GM12878 (cell line): ENCODE results near the gene P2RY10. TPM values are rescaled to one million over a fixed set of nuclear protein-coding genes. Genes with fewer than 3 reads are reported as not detected.

Source experiments
- ATAC-seq: fragments of 200-7000 bp; cut with Tn5 transposase; 3 replicates; pipeline ENCODE4 v1.9.1; 2020; ENCODE audit warnings: mild to moderate bottlenecking, moderate library complexity
- BruUV-seq: library from RNA; stranded (reverse); fragments of 400-500 nt; replicated peaks from 2 replicates; lab custom pipeline; 2021; lab: Mats Ljungman, UMichigan
- CTCF ChIA-PET: fragments of 300-600 bp; sonication (Branson Sonifier 250); formaldehyde crosslinking; extraction: SDS; loops from one replicate; lab custom pipeline; 2021; ENCODE audit warnings: inconsistent platforms; lab: Yijun Ruan, JAX
- POLR2A ChIA-PET: fragments of 350-600 bp; formaldehyde crosslinking; extraction: SDS; loops from one replicate; lab custom pipeline; 2021; ENCODE audit warnings: inconsistent platforms; lab: Charles Lee
- RAD21 ChIA-PET: fragments of 300-600 bp; sonication (Branson Sonifier 250); formaldehyde crosslinking; loops from one replicate; lab custom pipeline; 2023; ENCODE audit warnings: antibody characterized with exemption; ENCODE audit not compliant: unreplicated experiment; lab: Charles Lee
- SMC1A ChIA-PET: fragments of 300-600 bp; sonication (Branson Sonifier 250); formaldehyde crosslinking; loops from one replicate; lab custom pipeline; 2023; ENCODE audit not compliant: unreplicated experiment, uncharacterized antibody; lab: Charles Lee
- DNase-seq: peaks from one replicate; pipeline ENCODE4 v3.0.0-alpha.2; 2011; ENCODE audit warnings: low read depth, low spot score
- FAIRE-seq: peaks from 3 replicates; lab custom pipeline; 2011; peaks lifted over from hg19 to GRCh38; lab: Jason Lieb, UNC
- H2AFZ ChIP-seq: 2 replicates; pipeline ENCODE4 v1.6.0; 2011; ENCODE audit warnings: low read depth, low read length, control low read depth; ENCODE audit not compliant: control insufficient read depth
- H3K27ac ChIP-seq: 2 replicates; pipeline ENCODE4 v1.5.1; 2011; ENCODE audit warnings: control low read depth; ENCODE audit not compliant: control insufficient read depth, insufficient read depth
- H3K27me3 ChIP-seq, 2 experiments: replicated peaks in 1 of 2; 2 replicates each; pipeline versions ENCODE4 v1.6.0 to v1.6.1; 2011; ENCODE audit warnings: low read length in 1 of 2; ENCODE audit not compliant: control insufficient read depth in 2 of 2, insufficient read depth in 2 of 2
- H3K36me3 ChIP-seq, 2 experiments: 2 replicates each; pipeline ENCODE4 v1.5.1; 2011; ENCODE audit warnings: low read length in 1 of 2; ENCODE audit not compliant: control insufficient read depth in 2 of 2, insufficient read depth in 2 of 2
- H3K4me1 ChIP-seq: 2 replicates; pipeline ENCODE4 v1.6.1; 2011; ENCODE audit warnings: mild to moderate bottlenecking, low read length, moderate library complexity, mixed read lengths; ENCODE audit not compliant: control insufficient read depth, insufficient read depth
- H3K4me2 ChIP-seq: 2 replicates; pipeline ENCODE4 v1.6.0; 2011; ENCODE audit warnings: control low read depth; ENCODE audit not compliant: control insufficient read depth, insufficient read depth
- H3K4me3 ChIP-seq: fragments of 200-600 bp; sonication (generic); 2 replicates; pipeline ENCODE4 v1.5.1; 2016
- H3K79me2 ChIP-seq: 2 replicates; pipeline ENCODE4 v1.6.0; 2011; ENCODE audit warnings: low read length; ENCODE audit not compliant: control insufficient read depth, insufficient read depth
- H3K9ac ChIP-seq: 2 replicates; pipeline ENCODE4 v1.8.0; 2011; ENCODE audit warnings: low read length, control low read depth, mixed read lengths; ENCODE audit not compliant: control insufficient read depth, insufficient read depth
- H3K9me3 ChIP-seq: replicated peaks from 3 replicates; pipeline ENCODE4 v1.5.1; 2011; ENCODE audit warnings: mild to moderate bottlenecking, low read length; ENCODE audit not compliant: control insufficient read depth, insufficient read depth
- H4K20me1 ChIP-seq: 2 replicates; pipeline ENCODE4 v1.6.0; 2011; ENCODE audit not compliant: control insufficient read depth, insufficient read depth
- BACH1 ChIP-seq: fragments of 450-650 bp; IDR thresholded peaks from 2 replicates; pipeline ENCODE4 v1.6.1; 2017; ENCODE audit warnings: mild to moderate bottlenecking, borderline replicate concordance
- CBX3 ChIP-seq: fragments of 200-600 bp; sonication (generic); IDR thresholded peaks from 2 replicates; pipeline ENCODE4 v1.6.1; 2016; ENCODE audit warnings: low read depth, borderline replicate concordance
- CEBPB ChIP-seq, 2 experiments: fragments of 150-350 bp in 1 of 2; IDR thresholded peaks; 2 replicates each; pipeline ENCODE4 v1.6.1; 2012 to 2014; ENCODE audit warnings: low read depth in 2 of 2, low read length in 2 of 2, borderline replicate concordance in 1 of 2, inconsistent platforms in 1 of 2
- IRF5 ChIP-seq: fragments of 450-650 bp; IDR thresholded peaks from 2 replicates; pipeline ENCODE4 v1.6.1; 2017; ENCODE audit warnings: borderline replicate concordance
- KAT2A ChIP-seq: conservative IDR thresholded peaks from 2 replicates; pipeline ENCODE4 v1.6.1; 2011; ENCODE audit warnings: low read depth, low read length; ENCODE audit not compliant: control insufficient read depth
- NBN ChIP-seq: fragments of 450-650 bp; IDR thresholded peaks from 2 replicates; pipeline ENCODE4 v1.6.1; 2016
- POLR2AphosphoS5 ChIP-seq: IDR thresholded peaks from 2 replicates; pipeline ENCODE4 v1.6.1; 2011; ENCODE audit warnings: mild to moderate bottlenecking, low read length, inconsistent platforms
- RAD21 ChIP-seq: IDR thresholded peaks from 2 replicates; pipeline ENCODE4 v1.6.1; 2011; ENCODE audit warnings: mild to moderate bottlenecking, low read depth, low read length, moderate library complexity; ENCODE audit not compliant: insufficient read depth
- RELA ChIP-seq: fragments of 450-650 bp; IDR thresholded peaks from 2 replicates; pipeline ENCODE4 v1.8.0; 2014; ENCODE audit warnings: borderline replicate concordance; ENCODE audit not compliant: partially characterized antibody
- SMAD5 ChIP-seq: IDR thresholded peaks from 2 replicates; pipeline ENCODE4 v1.6.1; 2016; ENCODE audit warnings: antibody characterized with exemption, low read depth
- TCF7 ChIP-seq: IDR thresholded peaks from 2 replicates; pipeline ENCODE4 v1.6.1; 2014; ENCODE audit warnings: antibody characterized with exemption, borderline replicate concordance
- WGBS: methylation state at CpG from one replicate; pipeline ENCODE4 v1.1.6; 2016; ENCODE audit warnings: low lambda C conversion rate; ENCODE audit not compliant: insufficient replicate concordance, insufficient coverage; ENCODE audit errors: missing lambda C conversion rate; 5-methylcytosine and 5-hydroxymethylcytosine counted together
- in situ Hi-C: fragments of 300-500 bp; cut with MboI; formaldehyde crosslinking; loops from 9 replicates; pipeline ENCODE4 v1.14.3; 2018; ENCODE audit warnings: mixed read lengths
- intact Hi-C: fragments of 100-400 bp; cut with micrococcal nuclease; formaldehyde crosslinking; loops from one replicate; pipeline ENCODE4 v1.14.2; 2022; ENCODE audit not compliant: unreplicated experiment
- polyA plus RNA-seq, 11 experiments: library from polyadenylated mRNA; depleted of rRNA in 4 of 11; unstranded in 6 of 11; stranded (reverse) in 5 of 11; fragments of >200 nt; fragmentation: Nextera tagmentation in 4 of 11; fragmentation: Illumina TruSeq in 1 of 11; extraction: Ambion mirVana in 4 of 11; extraction: Trizol in 1 of 11; gene quantifications; 1 replicate in 1 of 11; 2 replicates in 10 of 11; pipeline versions ENCODE4 v1.2.1 to v1.2.3, GENCODE V29; 2011 to 2016; ENCODE audit warnings: inconsistent platforms in 2 of 11, missing spikeins in 2 of 11, low read depth in 1 of 11
- total RNA-seq, 4 experiments: library from RNA; depleted of rRNA in 3 of 4; stranded (reverse); fragments of >200 nt in 3 of 4; fragmentation: Illumina TruSeq in 1 of 4; extraction: Trizol in 1 of 4; gene quantifications; 2 replicates each; pipeline versions ENCODE4 v1.2.1 to v1.2.3, GENCODE V29; 2013 to 2021
- TF ChIP-seq, protein P1 (sequence below): fragments of 450-650 bp; formaldehyde crosslinking; IDR thresholded peaks from 2 replicates; pipeline ENCODE4 v1.5.0; 2022; ENCODE audit warnings: mild to moderate bottlenecking, missing genetic modification characterization
- TF ChIP-seq, protein P2 (sequence below): fragments of 450-650 bp; formaldehyde crosslinking; IDR thresholded peaks from 2 replicates; pipeline ENCODE4 v1.4.0; 2020; ENCODE audit warnings: mild to moderate bottlenecking, moderate library complexity

P2RY10 gene
- total and polyA plus RNA-seq, 10 of the 15 experiments (the other 5 are each of a cell fraction or from before 2014, with no cell fraction given), result 43.8 to 288 (median 72.1) TPM

- TF ChIP-seq, protein P1, sequence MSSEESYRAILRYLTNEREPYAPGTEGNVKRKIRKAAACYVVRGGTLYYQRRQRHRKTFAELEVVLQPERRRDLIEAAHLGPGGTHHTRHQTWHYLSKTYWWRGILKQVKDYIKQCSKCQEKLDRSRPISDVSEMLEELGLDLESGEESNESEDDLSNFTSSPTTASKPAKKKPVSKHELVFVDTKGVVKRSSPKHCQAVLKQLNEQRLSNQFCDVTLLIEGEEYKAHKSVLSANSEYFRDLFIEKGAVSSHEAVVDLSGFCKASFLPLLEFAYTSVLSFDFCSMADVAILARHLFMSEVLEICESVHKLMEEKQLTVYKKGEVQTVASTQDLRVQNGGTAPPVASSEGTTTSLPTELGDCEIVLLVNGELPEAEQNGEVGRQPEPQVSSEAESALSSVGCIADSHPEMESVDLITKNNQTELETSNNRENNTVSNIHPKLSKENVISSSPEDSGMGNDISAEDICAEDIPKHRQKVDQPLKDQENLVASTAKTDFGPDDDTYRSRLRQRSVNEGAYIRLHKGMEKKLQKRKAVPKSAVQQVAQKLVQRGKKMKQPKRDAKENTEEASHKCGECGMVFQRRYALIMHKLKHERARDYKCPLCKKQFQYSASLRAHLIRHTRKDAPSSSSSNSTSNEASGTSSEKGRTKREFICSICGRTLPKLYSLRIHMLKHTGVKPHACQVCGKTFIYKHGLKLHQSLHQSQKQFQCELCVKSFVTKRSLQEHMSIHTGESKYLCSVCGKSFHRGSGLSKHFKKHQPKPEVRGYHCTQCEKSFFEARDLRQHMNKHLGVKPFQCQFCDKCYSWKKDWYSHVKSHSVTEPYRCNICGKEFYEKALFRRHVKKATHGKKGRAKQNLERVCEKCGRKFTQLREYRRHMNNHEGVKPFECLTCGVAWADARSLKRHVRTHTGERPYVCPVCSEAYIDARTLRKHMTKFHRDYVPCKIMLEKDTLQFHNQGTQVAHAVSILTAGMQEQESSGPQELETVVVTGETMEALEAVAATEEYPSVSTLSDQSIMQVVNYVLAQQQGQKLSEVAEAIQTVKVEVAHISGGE (CRISPR knock-in tag), result no peak
- TF ChIP-seq TCF7, result no peak
These were observed 21.8 kb upstream of the P2RY10 start (continued) for GRCh38 chrX:78923198-78924015.

GRCh38 chrX:78931814-78932213 lies 13.4 kb upstream of the P2RY10 start:
- ChIA-PET POLR2A (no interaction called here), SMC1A (interaction anchor here (1.0 to 3.0 kb wide), 4 partner anchors 9 to 87 kb away, joined by 3 to 19 read pairs (median 10); no protein-coding TSS in a partner anchor)
- no peak for TF ChIP-seq POLR2AphosphoS5
- TF ChIP-seq KAT2A, result no peak
- no peak for TF ChIP-seq NBN
- TF ChIP-seq RAD21, result no peak
- TF ChIP-seq CEBPB (IDR thresholded peaks at IDR 0.05; ENCODE audit: borderline replicate concordance in 1 of 2, low read depth in 2 of 2, low read length in 2 of 2), result no peak
- no peak for TF ChIP-seq BACH1
- no peak for TF ChIP-seq RELA
- TF ChIP-seq SMAD5, result no peak
- TF ChIP-seq IRF5, result no peak
- TF ChIP-seq, protein P2, sequence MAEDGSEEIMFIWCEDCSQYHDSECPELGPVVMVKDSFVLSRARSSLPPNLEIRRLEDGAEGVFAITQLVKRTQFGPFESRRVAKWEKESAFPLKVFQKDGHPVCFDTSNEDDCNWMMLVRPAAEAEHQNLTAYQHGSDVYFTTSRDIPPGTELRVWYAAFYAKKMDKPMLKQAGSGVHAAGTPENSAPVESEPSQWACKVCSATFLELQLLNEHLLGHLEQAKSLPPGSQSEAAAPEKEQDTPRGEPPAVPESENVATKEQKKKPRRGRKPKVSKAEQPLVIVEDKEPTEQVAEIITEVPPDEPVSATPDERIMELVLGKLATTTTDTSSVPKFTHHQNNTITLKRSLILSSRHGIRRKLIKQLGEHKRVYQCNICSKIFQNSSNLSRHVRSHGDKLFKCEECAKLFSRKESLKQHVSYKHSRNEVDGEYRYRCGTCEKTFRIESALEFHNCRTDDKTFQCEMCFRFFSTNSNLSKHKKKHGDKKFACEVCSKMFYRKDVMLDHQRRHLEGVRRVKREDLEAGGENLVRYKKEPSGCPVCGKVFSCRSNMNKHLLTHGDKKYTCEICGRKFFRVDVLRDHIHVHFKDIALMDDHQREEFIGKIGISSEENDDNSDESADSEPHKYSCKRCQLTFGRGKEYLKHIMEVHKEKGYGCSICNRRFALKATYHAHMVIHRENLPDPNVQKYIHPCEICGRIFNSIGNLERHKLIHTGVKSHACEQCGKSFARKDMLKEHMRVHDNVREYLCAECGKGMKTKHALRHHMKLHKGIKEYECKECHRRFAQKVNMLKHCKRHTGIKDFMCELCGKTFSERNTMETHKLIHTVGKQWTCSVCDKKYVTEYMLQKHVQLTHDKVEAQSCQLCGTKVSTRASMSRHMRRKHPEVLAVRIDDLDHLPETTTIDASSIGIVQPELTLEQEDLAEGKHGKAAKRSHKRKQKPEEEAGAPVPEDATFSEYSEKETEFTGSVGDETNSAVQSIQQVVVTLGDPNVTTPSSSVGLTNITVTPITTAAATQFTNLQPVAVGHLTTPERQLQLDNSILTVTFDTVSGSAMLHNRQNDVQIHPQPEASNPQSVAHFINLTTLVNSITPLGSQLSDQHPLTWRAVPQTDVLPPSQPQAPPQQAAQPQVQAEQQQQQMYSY (CRISPR knock-in tag), result no peak
- no peak for TF ChIP-seq CBX3

More at GRCh38 chrX:78931814-78932213, 13.4 kb upstream of the P2RY10 start:
- H4K20me1 ChIP-seq, result no peaks in the 10 kb centered on the region
- in situ Hi-C loops, result no loop called here
- no peak overlapping the region for H2AFZ ChIP-seq
- no TSS peak for BruUV-seq
- RAD21 ChIA-PET, result interaction anchor here (2.1 kb wide), 1 partner anchor 8 kb away, joined by 10 read pairs; no protein-coding TSS in a partner anchor
- intact Hi-C loops, result no loop called here
- DNase-seq (no peak), FAIRE-seq (no peak), ATAC-seq (no peak)
- 55% methylated on average over 1 of the region's 1 CpG for WGBS
- CTCF ChIA-PET, result interaction anchor here (0.9 to 1.2 kb wide), 2 partner anchors 10 to 45 kb away, joined by 3 read pairs; no protein-coding TSS in a partner anchor
- no peak overlapping the region for H3K27ac ChIP-seq
- no peak overlapping the region for H3K4me2 ChIP-seq
- no peaks in the 10 kb centered on the region for H3K36me3 ChIP-seq
- H3K4me3 ChIP-seq, result no peak overlapping the region
- H3K79me2 ChIP-seq, result no peaks in the 10 kb centered on the region
- no peaks in the 10 kb centered on the region for H3K27me3 ChIP-seq
- no peak overlapping the region for H3K9ac ChIP-seq
- H3K9me3 ChIP-seq, result peaks cover 9% of the 10 kb centered on the region
- H3K4me1 ChIP-seq, result no peaks in the 10 kb centered on the region
